H1 (cell line): Measurements from ENCODE around the gene USP3.

Experiments used
- CEBPB ChIP-seq: IDR thresholded peaks from 2 replicates; pipeline ENCODE4 v1.6.1; 2012; ENCODE audit warnings: low read depth, low read length
- CREB1 ChIP-seq: IDR thresholded peaks from 2 replicates; pipeline ENCODE4 v1.6.1; 2012; ENCODE audit warnings: inconsistent platforms
- EP300 ChIP-seq, 2 experiments: IDR thresholded peaks; 1 replicate in 1 of 2; 2 replicates in 1 of 2; pipeline ENCODE4 v1.6.1; 2011 to 2012; ENCODE audit warnings: low read depth in 2 of 2, low read length in 2 of 2, mild to moderate bottlenecking in 2 of 2, borderline replicate concordance in 1 of 2, inconsistent platforms in 1 of 2, moderate library complexity in 1 of 2
- HDAC2 ChIP-seq, 2 experiments: fragments of 300-600 bp in 1 of 2; sonication (generic) in 1 of 2; IDR thresholded peaks; 2 replicates each; pipeline ENCODE4 v1.6.1; 2011 to 2012; ENCODE audit warnings: low read depth in 2 of 2, low read length in 2 of 2, mild to moderate bottlenecking in 2 of 2, moderate library complexity in 2 of 2, borderline replicate concordance in 1 of 2, inconsistent platforms in 1 of 2
- POLR2A ChIP-seq, 2 experiments: IDR thresholded peaks; 1 replicate in 1 of 2; 2 replicates in 1 of 2; pipeline ENCODE4 v1.6.1; 2011; ENCODE audit warnings: low read depth in 2 of 2, low read length in 2 of 2, mild to moderate bottlenecking in 2 of 2; ENCODE audit errors: control extremely low read depth in 1 of 2
- ZNF274 ChIP-seq: IDR thresholded peaks from 2 replicates; pipeline ENCODE4 v1.7.0; 2012; ENCODE audit warnings: low read length, borderline replicate concordance; ENCODE audit errors: extremely low read depth
- TF ChIP-seq, protein P1 (sequence below), 3 experiments: IDR thresholded peaks; 1 replicate in 2 of 3; 2 replicates in 1 of 3; pipeline versions ENCODE4 v1.5.1 to v1.6.1; 2011; ENCODE audit warnings: low read length in 3 of 3, mild to moderate bottlenecking in 3 of 3, inconsistent platforms in 2 of 3, low read depth in 1 of 3, moderate library complexity in 1 of 3; ENCODE audit not compliant: insufficient read depth in 1 of 3; ENCODE audit errors: control extremely low read depth in 1 of 3

DNA sequence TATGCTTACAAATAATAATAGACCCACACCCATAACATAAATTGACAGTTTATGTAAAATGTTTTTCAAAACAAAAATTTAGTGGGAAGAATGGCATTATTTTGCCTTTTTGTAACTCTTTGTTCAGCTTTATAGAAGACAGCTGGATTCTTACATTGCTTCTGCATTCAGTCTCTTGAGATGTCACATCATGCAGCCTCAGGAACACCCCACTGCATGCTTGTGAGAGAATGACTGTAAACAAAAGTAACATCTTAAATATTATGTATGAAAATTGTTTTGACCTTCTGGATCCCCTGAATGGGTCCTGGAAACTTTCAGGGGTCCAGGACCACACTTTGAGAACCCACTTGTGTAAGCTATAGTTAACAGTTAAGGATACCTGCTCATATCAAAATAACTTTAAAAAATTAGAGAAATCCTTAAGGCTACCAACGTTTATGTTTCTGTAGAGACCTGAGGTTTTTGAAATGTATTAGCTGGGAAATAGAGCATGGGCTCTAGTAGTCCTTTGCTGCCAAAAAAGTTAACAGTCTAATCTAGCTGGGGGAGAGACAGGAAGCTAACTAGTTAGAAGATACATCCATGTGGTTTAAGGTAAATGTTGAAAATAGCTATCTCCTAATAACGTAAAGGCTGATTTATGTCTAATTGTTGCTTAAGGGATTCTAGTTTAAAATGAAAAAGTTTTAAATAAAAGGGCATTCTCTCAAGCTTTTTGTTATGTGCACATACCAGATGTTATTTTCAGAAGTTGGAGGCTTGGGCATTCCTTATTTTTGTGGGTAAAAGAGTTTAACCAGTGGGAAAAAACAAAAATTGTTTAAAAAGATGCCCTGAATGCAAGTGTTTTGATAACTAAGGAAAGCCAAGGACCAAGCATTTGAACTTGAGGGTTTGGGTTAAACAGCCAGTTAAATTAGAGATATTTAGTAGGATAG is 3.8 kb downstream of the USP3 start:
- TF ChIP-seq, protein P1, sequence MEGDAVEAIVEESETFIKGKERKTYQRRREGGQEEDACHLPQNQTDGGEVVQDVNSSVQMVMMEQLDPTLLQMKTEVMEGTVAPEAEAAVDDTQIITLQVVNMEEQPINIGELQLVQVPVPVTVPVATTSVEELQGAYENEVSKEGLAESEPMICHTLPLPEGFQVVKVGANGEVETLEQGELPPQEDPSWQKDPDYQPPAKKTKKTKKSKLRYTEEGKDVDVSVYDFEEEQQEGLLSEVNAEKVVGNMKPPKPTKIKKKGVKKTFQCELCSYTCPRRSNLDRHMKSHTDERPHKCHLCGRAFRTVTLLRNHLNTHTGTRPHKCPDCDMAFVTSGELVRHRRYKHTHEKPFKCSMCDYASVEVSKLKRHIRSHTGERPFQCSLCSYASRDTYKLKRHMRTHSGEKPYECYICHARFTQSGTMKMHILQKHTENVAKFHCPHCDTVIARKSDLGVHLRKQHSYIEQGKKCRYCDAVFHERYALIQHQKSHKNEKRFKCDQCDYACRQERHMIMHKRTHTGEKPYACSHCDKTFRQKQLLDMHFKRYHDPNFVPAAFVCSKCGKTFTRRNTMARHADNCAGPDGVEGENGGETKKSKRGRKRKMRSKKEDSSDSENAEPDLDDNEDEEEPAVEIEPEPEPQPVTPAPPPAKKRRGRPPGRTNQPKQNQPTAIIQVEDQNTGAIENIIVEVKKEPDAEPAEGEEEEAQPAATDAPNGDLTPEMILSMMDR (IDR thresholded peaks at IDR 0.05; ENCODE audit: control extremely low read depth in 1 of 3, insufficient read depth in 1 of 3, low read depth in 1 of 3, low read length in 3 of 3), result no peak
- no peak for TF ChIP-seq HDAC2 (IDR thresholded peaks at IDR 0.05; ENCODE audit: borderline replicate concordance in 1 of 2, low read depth in 2 of 2, low read length in 2 of 2)
- TF ChIP-seq CREB1, result no peak
- no peak for TF ChIP-seq CEBPB
- TF ChIP-seq POLR2A (IDR thresholded peaks at IDR 0.05; ENCODE audit: control extremely low read depth in 1 of 2, low read depth in 2 of 2, low read length in 2 of 2), result no peak
- TF ChIP-seq EP300 (IDR thresholded peaks at IDR 0.05; ENCODE audit: borderline replicate concordance in 1 of 2, low read depth in 2 of 2, low read length in 2 of 2), result no peak
- TF ChIP-seq ZNF274, result no peak
